Panc1 (cell line): ENCODE measurements around the gene IL10. TPM values are rescaled to one million over a fixed set of nuclear protein-coding genes. Genes with fewer than 3 reads are reported as not detected.

Experiments used
- ATAC-seq: fragments of 200-7000 bp; cut with Tn5 transposase; 2 replicates; pipeline ENCODE4 v1.9.1; 2020; ENCODE audit warnings: mild to moderate bottlenecking, moderate library complexity
- BruUV-seq: library from RNA; stranded (reverse); fragments of 400-500 nt; replicated peaks from 2 replicates; lab custom pipeline; 2021; lab: Mats Ljungman, UMichigan
- CTCF ChIA-PET: fragments of 300-600 bp; sonication (Branson Sonifier 250); formaldehyde crosslinking; loops from one replicate; lab custom pipeline; 2022; ENCODE audit warnings: antibody characterized with exemption; lab: Charles Lee
- POLR2A ChIA-PET: fragments of 300-600 bp; sonication (Branson Sonifier 250); formaldehyde crosslinking; loops from one replicate; lab custom pipeline; 2022; ENCODE audit warnings: antibody characterized with exemption; lab: Charles Lee
- DNase-seq: peaks from one replicate; pipeline ENCODE4 v3.0.0-alpha.2; 2010; ENCODE audit warnings: low read depth, low spot score
- H3K27ac ChIP-seq: 2 replicates; pipeline ENCODE4 v1.5.1; 2011; ENCODE audit warnings: mild to moderate bottlenecking, low read length, inconsistent platforms
- H3K27me3 ChIP-seq: fragments of 200-500 bp; sonication (Bioruptor generic); 2 replicates; pipeline ENCODE4 v1.6.0; 2014; ENCODE audit warnings: low read length, inconsistent platforms; ENCODE audit not compliant: control insufficient read depth, insufficient read depth
- H3K36me3 ChIP-seq: fragments of 200-500 bp; sonication (Bioruptor generic); 2 replicates; pipeline ENCODE4 v1.5.1; 2014; ENCODE audit warnings: inconsistent platforms, mild to moderate bottlenecking, low read length, moderate library complexity; ENCODE audit not compliant: control insufficient read depth, insufficient read depth
- H3K4me1 ChIP-seq: 2 replicates; pipeline ENCODE4 v1.5.1; 2011; ENCODE audit warnings: inconsistent platforms, mild to moderate bottlenecking, low read length, moderate library complexity; ENCODE audit not compliant: control insufficient read depth, insufficient read depth
- H3K4me3 ChIP-seq, 2 experiments: 2 replicates each; pipeline ENCODE4 v1.5.1; 2011 to 2012; ENCODE audit warnings: low read depth in 2 of 2, low read length in 2 of 2, mild to moderate bottlenecking in 2 of 2, inconsistent platforms in 1 of 2, moderate library complexity in 1 of 2
- H3K9me3 ChIP-seq: fragments of 200-500 bp; sonication (Bioruptor generic); 2 replicates; pipeline ENCODE4 v1.5.1; 2014; ENCODE audit warnings: low read depth, mild to moderate bottlenecking, inconsistent platforms, low read length, moderate library complexity; ENCODE audit not compliant: control insufficient read depth, insufficient read depth
- CTCF ChIP-seq: fragments of 450-650 bp; IDR thresholded peaks from 2 replicates; pipeline ENCODE4 v1.5.1; 2017; ENCODE audit warnings: mild to moderate bottlenecking
- POLR2AphosphoS5 ChIP-seq: IDR thresholded peaks from 2 replicates; pipeline ENCODE4 v1.6.1; 2012; ENCODE audit warnings: mild to moderate bottlenecking, low read depth, low read length, moderate library complexity
- REST ChIP-seq, 2 experiments: IDR thresholded peaks; 2 replicates each; pipeline ENCODE4 v1.6.1; 2011 to 2012; ENCODE audit warnings: low read depth in 2 of 2, control low read depth in 1 of 2, low read length in 1 of 2, mild to moderate bottlenecking in 1 of 2, moderate library complexity in 1 of 2; ENCODE audit not compliant: insufficient read depth in 1 of 2
- SIN3A ChIP-seq: IDR thresholded peaks from 2 replicates; pipeline ENCODE4 v1.6.1; 2012; ENCODE audit warnings: low read depth, mild to moderate bottlenecking, low read length, moderate library complexity, borderline replicate concordance; ENCODE audit not compliant: insufficient read depth
- TCF7L2 ChIP-seq: IDR thresholded peaks from 2 replicates; pipeline ENCODE4 v1.6.1; 2011; ENCODE audit warnings: mild to moderate bottlenecking, low read depth, low read length, inconsistent platforms
- in situ Hi-C: cut with HindIII; loops from 2 replicates; pipeline ENCODE4 v1.10.0; 2016; ENCODE audit warnings: low sequenced_read_pairs, low pct_unique_long_range_greater_than_20kb
- intact Hi-C: fragments of 100-400 bp; cut with micrococcal nuclease; formaldehyde crosslinking; loops from one replicate; pipeline ENCODE4 v1.10.0; 2022; ENCODE audit not compliant: unreplicated experiment
- total RNA-seq: library from RNA; stranded (reverse); gene quantifications from one replicate; pipeline ENCODE4 v1.2.1, GENCODE V29; 2021; ENCODE audit not compliant: unreplicated experiment

IL10 gene
- total RNA-seq, 1 experiment from 2014 or later: not detected

- Histone ChIP-seq H3K27me3 (0 out of 2 replicates have a peak, but pooled peaks cover 4% of the 10 kb centered on the region), H3K36me3 (no peaks in the 10 kb centered on the region), H3K27ac (no peak overlapping the region), H3K4me3 (no peak overlapping the region), H3K9me3 (no peaks in the 10 kb centered on the region), H3K4me1 (no peaks in the 10 kb centered on the region)
- CTCF ChIA-PET: no interaction called here
- POLR2A ChIA-PET: no interaction called here
- intact Hi-C loops (no loop called here), in situ Hi-C loops (no loop called here)
- DNase-seq (no peak), ATAC-seq (no peak)
- no peak for TF ChIP-seq POLR2AphosphoS5
- TF ChIP-seq SIN3A: no peak
- TF ChIP-seq CTCF: no peak
- no peak for TF ChIP-seq REST (IDR thresholded peaks at IDR 0.05; ENCODE audit: insufficient read depth in 1 of 2, low read depth in 2 of 2, low read length in 1 of 2)
- no peak for TF ChIP-seq TCF7L2
- BruUV-seq: no TSS peak
Measured at GRCh38 chr1:206744683-206745082, 27.6 kb downstream of the IL10 start.

GRCh38 chr1:206742719-206743383, 29.4 kb downstream of the IL10 start:
- H3K27me3 ChIP-seq: no peaks in the 10 kb centered on the region
- in situ Hi-C loops: no loop called here
- ATAC-seq: no peak
- TF ChIP-seq CTCF: no peak
- no peak for TF ChIP-seq TCF7L2
- no peak for TF ChIP-seq POLR2AphosphoS5
- no peak for TF ChIP-seq REST (IDR thresholded peaks at IDR 0.05; ENCODE audit: insufficient read depth in 1 of 2, low read depth in 2 of 2, low read length in 1 of 2)
- TF ChIP-seq SIN3A: no peak
- H3K4me3 ChIP-seq: no peak overlapping the region
- POLR2A ChIA-PET: no interaction called here
- CTCF ChIA-PET: no interaction called here
- H3K4me1 ChIP-seq: no peaks in the 10 kb centered on the region
- DNase-seq: no peak
- H3K9me3 ChIP-seq: no peaks in the 10 kb centered on the region
- no TSS peak for BruUV-seq
- no peaks in the 10 kb centered on the region for H3K36me3 ChIP-seq
- intact Hi-C loops: no loop called here
- no peak overlapping the region for H3K27ac ChIP-seq
